Neural cell (in vitro differentiated cells): ENCODE results near the gene IMMP1L. TPM values are rescaled to one million over a fixed set of nuclear protein-coding genes. Genes with fewer than 3 reads are reported as not detected.

ENCODE experiments used
- H2AFZ ChIP-seq: fragments of 200-600, 300-800 bp; sonication (generic), shearing (Covaris generic); 2 replicates; pipeline ENCODE4 v1.6.0; 2014; ENCODE audit warnings: low read depth, mild to moderate bottlenecking, antibody characterized with exemption, low read length, moderate library complexity
- H3F3A ChIP-seq: fragments of 200-600 bp; shearing (Covaris generic); 2 replicates; pipeline ENCODE4 v1.6.1; 2016; ENCODE audit warnings: mild to moderate bottlenecking, moderate library complexity, mixed read lengths, antibody characterized with exemption, low read length; ENCODE audit not compliant: insufficient read depth, poor library complexity, severe bottlenecking
- H3K27ac ChIP-seq: fragments of 200-600, 300-800 bp; sonication (generic), shearing (Covaris generic); 2 replicates; pipeline ENCODE4 v1.5.1; 2014; ENCODE audit warnings: mild to moderate bottlenecking, low read length, moderate library complexity
- H3K27me3 ChIP-seq: fragments of 300-800, 200-600 bp; sonication (generic), shearing (Covaris generic); 2 replicates; pipeline ENCODE4 v1.6.0; 2014; ENCODE audit warnings: mild to moderate bottlenecking, low read depth, low read length, moderate library complexity; ENCODE audit not compliant: insufficient read depth
- H3K36me3 ChIP-seq: fragments of 300-800, 200-600 bp; sonication (generic), shearing (Covaris generic); 2 replicates; pipeline ENCODE4 v1.5.1; 2014; ENCODE audit warnings: mild to moderate bottlenecking, antibody characterized with exemption, low read length, moderate library complexity; ENCODE audit not compliant: insufficient read depth
- H3K4me2 ChIP-seq: fragments of 300-800, 200-600 bp; sonication (generic), shearing (Covaris generic); 2 replicates; pipeline ENCODE4 v1.6.0; 2014; ENCODE audit warnings: mild to moderate bottlenecking, low read length
- H3K4me3 ChIP-seq: fragments of 300-800, 200-600 bp; sonication (generic), shearing (Covaris generic); 2 replicates; pipeline ENCODE4 v1.5.1; 2014; ENCODE audit warnings: mild to moderate bottlenecking, low read length, moderate library complexity
- H3K79me2 ChIP-seq: fragments of 200-600 bp; shearing (Covaris generic); replicated peaks from 2 replicates; pipeline ENCODE4 v1.6.0; 2014; ENCODE audit warnings: mild to moderate bottlenecking, low read length, moderate library complexity; ENCODE audit not compliant: insufficient read depth
- H3K9ac ChIP-seq: fragments of 300-800, 200-600 bp; sonication (generic), shearing (Covaris generic); 2 replicates; pipeline ENCODE4 v1.6.1; 2016; ENCODE audit warnings: mild to moderate bottlenecking, low read length, mixed read lengths
- H3K9me2 ChIP-seq: fragments of 200-600 bp; shearing (Covaris generic); 2 replicates; pipeline ENCODE4 v1.6.1; 2016; ENCODE audit warnings: mild to moderate bottlenecking, low read length, mixed read lengths; ENCODE audit not compliant: insufficient read depth
- H3K9me3 ChIP-seq: fragments of 200-600, 300-800 bp; sonication (generic), shearing (Covaris generic); 2 replicates; pipeline ENCODE4 v1.6.1; 2016; ENCODE audit warnings: mild to moderate bottlenecking, mixed run types, low read length, moderate library complexity, mixed read lengths
- H4K20me1 ChIP-seq: fragments of 200-600 bp; shearing (Covaris generic); 2 replicates; pipeline ENCODE4 v1.6.1; 2016; ENCODE audit warnings: mild to moderate bottlenecking, mixed run types; ENCODE audit not compliant: insufficient read depth
- CTCF ChIP-seq: fragments of 450-650 bp; IDR thresholded peaks from 2 replicates; pipeline ENCODE4 v1.5.1; 2014; ENCODE audit warnings: antibody characterized with exemption, mild to moderate bottlenecking, moderate library complexity; ENCODE audit not compliant: poor library complexity, severe bottlenecking
- EP300 ChIP-seq: fragments of 450-650 bp; conservative IDR thresholded peaks from 2 replicates; pipeline ENCODE4 v1.6.1; 2014; ENCODE audit warnings: antibody characterized with exemption, mild to moderate bottlenecking, moderate library complexity; ENCODE audit not compliant: poor library complexity, severe bottlenecking
- EZH2 ChIP-seq: fragments of 200-600, 300-800 bp; shearing (Covaris generic), sonication (generic); IDR thresholded peaks from 2 replicates; pipeline ENCODE4 v1.6.1; 2014; ENCODE audit warnings: antibody characterized with exemption, low read length, borderline replicate concordance, mild to moderate bottlenecking; ENCODE audit not compliant: insufficient read depth, poor library complexity, severe bottlenecking
- MXI1 ChIP-seq: fragments of 450-650 bp; conservative IDR thresholded peaks from 2 replicates; pipeline ENCODE4 v1.6.1; 2014; ENCODE audit warnings: antibody characterized with exemption, mild to moderate bottlenecking; ENCODE audit not compliant: poor library complexity, severe bottlenecking
- POLR2AphosphoS5 ChIP-seq: IDR thresholded peaks from 2 replicates; pipeline ENCODE4 v1.6.1; 2012
- RAD21 ChIP-seq: fragments of 450-650 bp; conservative IDR thresholded peaks from 2 replicates; pipeline ENCODE4 v1.6.1; 2014; ENCODE audit warnings: antibody characterized with exemption, mild to moderate bottlenecking, moderate library complexity
- SMC3 ChIP-seq: fragments of 450-650 bp; conservative IDR thresholded peaks from 2 replicates; pipeline ENCODE4 v1.6.1; 2014; ENCODE audit warnings: antibody characterized with exemption, mild to moderate bottlenecking, moderate library complexity; ENCODE audit not compliant: poor library complexity
- TAF1 ChIP-seq: IDR thresholded peaks from 2 replicates; pipeline ENCODE4 v1.6.1; 2012; ENCODE audit warnings: low read depth
- polyA plus RNA-seq: library from polyadenylated mRNA; depleted of rRNA; stranded (reverse); fragments of >200 nt; gene quantifications from 2 replicates; pipeline ENCODE4 v1.2.3, GENCODE V29; 2014
- TF ChIP-seq, protein P1 (sequence below): IDR thresholded peaks from 2 replicates; pipeline ENCODE4 v1.6.1; 2012; ENCODE audit warnings: borderline replicate concordance

The IMMP1L gene
- polyA plus RNA-seq, 1 donor from 2014 or later = 386 TPM

DNA sequence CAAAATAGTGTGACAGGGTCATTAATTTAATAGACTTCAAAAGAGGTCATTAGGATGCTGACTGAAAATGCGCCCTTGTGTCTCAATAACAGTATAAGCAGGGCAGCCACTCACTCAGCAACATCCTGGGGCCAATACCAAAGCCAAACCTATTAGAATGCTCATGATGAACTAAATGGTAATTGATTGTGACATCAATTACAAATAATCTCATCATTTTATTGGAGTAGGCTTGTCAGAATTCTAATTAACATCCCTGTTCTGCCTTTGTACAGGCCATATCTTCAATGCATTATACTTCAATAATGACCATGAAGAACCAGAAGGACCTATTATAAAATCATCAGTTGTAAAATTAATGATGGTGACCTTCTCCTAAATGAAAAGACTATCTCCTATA, 75.6 kb downstream of the IMMP1L start:
- Histone ChIP-seq H3K27ac (no peak overlapping the region), H3K4me2 (no peak overlapping the region), H3K36me3 (no peaks in the 10 kb centered on the region), H3K9me3 (no peaks in the 10 kb centered on the region), H3K4me3 (no peak overlapping the region), H3K27me3 (no peaks in the 10 kb centered on the region), H3K9me2 (no peaks in the 10 kb centered on the region), H3F3A (no peaks in the 10 kb centered on the region), H2AFZ (no peak overlapping the region), H3K9ac (no peak overlapping the region), H3K79me2 (no peaks in the 10 kb centered on the region), H4K20me1 (no peaks in the 10 kb centered on the region)
- TF ChIP-seq SMC3 = no peak
- TF ChIP-seq EZH2 = no peak
- TF ChIP-seq EP300 = no peak
- no peak for TF ChIP-seq POLR2AphosphoS5
- no peak for TF ChIP-seq MXI1
- no peak for TF ChIP-seq CTCF
- no peak for TF ChIP-seq RAD21
- TF ChIP-seq, protein P1, sequence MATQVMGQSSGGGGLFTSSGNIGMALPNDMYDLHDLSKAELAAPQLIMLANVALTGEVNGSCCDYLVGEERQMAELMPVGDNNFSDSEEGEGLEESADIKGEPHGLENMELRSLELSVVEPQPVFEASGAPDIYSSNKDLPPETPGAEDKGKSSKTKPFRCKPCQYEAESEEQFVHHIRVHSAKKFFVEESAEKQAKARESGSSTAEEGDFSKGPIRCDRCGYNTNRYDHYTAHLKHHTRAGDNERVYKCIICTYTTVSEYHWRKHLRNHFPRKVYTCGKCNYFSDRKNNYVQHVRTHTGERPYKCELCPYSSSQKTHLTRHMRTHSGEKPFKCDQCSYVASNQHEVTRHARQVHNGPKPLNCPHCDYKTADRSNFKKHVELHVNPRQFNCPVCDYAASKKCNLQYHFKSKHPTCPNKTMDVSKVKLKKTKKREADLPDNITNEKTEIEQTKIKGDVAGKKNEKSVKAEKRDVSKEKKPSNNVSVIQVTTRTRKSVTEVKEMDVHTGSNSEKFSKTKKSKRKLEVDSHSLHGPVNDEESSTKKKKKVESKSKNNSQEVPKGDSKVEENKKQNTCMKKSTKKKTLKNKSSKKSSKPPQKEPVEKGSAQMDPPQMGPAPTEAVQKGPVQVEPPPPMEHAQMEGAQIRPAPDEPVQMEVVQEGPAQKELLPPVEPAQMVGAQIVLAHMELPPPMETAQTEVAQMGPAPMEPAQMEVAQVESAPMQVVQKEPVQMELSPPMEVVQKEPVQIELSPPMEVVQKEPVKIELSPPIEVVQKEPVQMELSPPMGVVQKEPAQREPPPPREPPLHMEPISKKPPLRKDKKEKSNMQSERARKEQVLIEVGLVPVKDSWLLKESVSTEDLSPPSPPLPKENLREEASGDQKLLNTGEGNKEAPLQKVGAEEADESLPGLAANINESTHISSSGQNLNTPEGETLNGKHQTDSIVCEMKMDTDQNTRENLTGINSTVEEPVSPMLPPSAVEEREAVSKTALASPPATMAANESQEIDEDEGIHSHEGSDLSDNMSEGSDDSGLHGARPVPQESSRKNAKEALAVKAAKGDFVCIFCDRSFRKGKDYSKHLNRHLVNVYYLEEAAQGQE = no peak
- no peak for TF ChIP-seq TAF1

- Histone ChIP-seq H3K9ac (no peak overlapping the region), H4K20me1 (no peaks in the 10 kb centered on the region), H3K27ac (no peak overlapping the region), H3K4me3 (no peak overlapping the region), H3F3A (no peaks in the 10 kb centered on the region), H3K36me3 (no peaks in the 10 kb centered on the region), H3K9me2 (no peaks in the 10 kb centered on the region), H3K4me2 (no peak overlapping the region), H2AFZ (no peak overlapping the region), H3K9me3 (no peaks in the 10 kb centered on the region), H3K79me2 (no peaks in the 10 kb centered on the region), H3K27me3 (no peaks in the 10 kb centered on the region)
- TF ChIP-seq SMC3 = no peak
- TF ChIP-seq MXI1 = no peak
- TF ChIP-seq, protein P1 = no peak
- TF ChIP-seq EZH2 = no peak
- no peak for TF ChIP-seq TAF1
- no peak for TF ChIP-seq CTCF
These were observed 84.8 kb downstream of the IMMP1L start for GRCh38 chr11:31424652-31425051.
